GM18868 (cell line): ENCODE data around the gene MAEA.

Source experiments
- ATAC-seq: cut with Tn5 transposase; IDR thresholded peaks from one replicate; pipeline ENCODE4 v1.9.1; 2021; ENCODE audit warnings: mild to moderate bottlenecking, moderate library complexity; ENCODE audit not compliant: unreplicated experiment

Gene MAEA

GRCh38 chr4:1349359-1350168 lies 59.9 kb downstream of the MAEA start:
- ATAC-seq, result no peak

- no peak for ATAC-seq
Observed at GRCh38 chr4:1350169-1350520, 60.5 kb downstream of the MAEA start.

- ATAC-seq, result no peak
Observed at GRCh38 chr4:1351854-1352566, 62.3 kb downstream of the MAEA start.

- ATAC-seq, result no peak
Observed at GRCh38 chr4:1352567-1352900, 62.8 kb downstream of the MAEA start.

- ATAC-seq, result no peak
Observed at GRCh38 chr4:1353186-1354055, 63.7 kb downstream of the MAEA start.

GRCh38 chr4:1354136-1354982 lies 64.7 kb downstream of the MAEA start:
- ATAC-seq, result no peak

- no peak for ATAC-seq
Observed at GRCh38 chr4:1354983-1355275, 65.2 kb downstream of the MAEA start.

GRCh38 chr4:1355378-1355777 lies 65.7 kb downstream of the MAEA start:
- ATAC-seq, result no peak

GRCh38 chr4:1356181-1356998 lies 66.7 kb downstream of the MAEA start:
- ATAC-seq, result no peak

- no peak for ATAC-seq
Observed at GRCh38 chr4:1357356-1358248, 67.9 kb downstream of the MAEA start.

- ATAC-seq, result no peak
Observed at GRCh38 chr4:1358421-1359143, 68.9 kb downstream of the MAEA start.

- no peak for ATAC-seq
Observed at GRCh38 chr4:1359144-1359501, 69.4 kb downstream of the MAEA start.

GRCh38 chr4:1359976-1360375 lies 70.3 kb downstream of the MAEA start:
- no peak for ATAC-seq

- no peak for ATAC-seq
Observed at GRCh38 chr4:1360423-1361283, 71.0 kb downstream of the MAEA start.

GRCh38 chr4:1361431-1361830 lies 71.7 kb downstream of the MAEA start:
- no peak for ATAC-seq

GRCh38 chr4:1362046-1362445 lies 72.4 kb downstream of the MAEA start:
- no peak for ATAC-seq

GRCh38 chr4:1362521-1362920 lies 72.8 kb downstream of the MAEA start:
- no peak for ATAC-seq

GRCh38 chr4:1363513-1363912 lies 73.8 kb downstream of the MAEA start:
- no peak for ATAC-seq
